OCI-LY7 (cell line): Measurements from ENCODE around the gene GPHN. TPM values are rescaled to one million over a fixed set of nuclear protein-coding genes. Genes with fewer than 3 reads are reported as not detected.

Source experiments
- total RNA-seq, 2 experiments: library from RNA; depleted of rRNA in 1 of 2; stranded (reverse); fragments of >200 nt in 1 of 2; shearing (Covaris generic) in 1 of 2; gene quantifications; 2 replicates each; pipeline ENCODE4 v1.2.3, GENCODE V29; 2014 to 2022

Gene GPHN
- total RNA-seq, 2 experiments from 2014 or later = not detected

Other genes starting within 250 kb of the GPHN start
- gene CCDC196, start 21.8 kb upstream of the GPHN start, total RNA-seq (2014; rRNA removed; shearing (Covaris generic)) = not detected in 2 replicates
- gene CCDC196, start 21.8 kb upstream of the GPHN start, total RNA-seq (2022) = not detected in 2 replicates